T-helper 2 cell treated with Interferon-gamma antibody and Interleukin-4, amounts not matched to agents 5 μg/mL and 100 μg/mL, for 36 hours (primary cell): ENCODE measurements around the gene CALHM6.
"Not testable (repeated sequence)": the region's sequence is repeated elsewhere in the genome, so short reads cannot be mapped to it uniquely, and the experiment has no call there.

ENCODE experiments used
- DNase-seq: peaks from one replicate; pipeline ENCODE4 v3.0.0; 2021; ENCODE audit warnings: low spot score
- H3K27ac Mint-ChIP-seq: one replicate; pipeline ENCODE4 v1.8.0; 2021; ENCODE audit warnings: mild to moderate bottlenecking, mixed read lengths
- H3K27me3 Mint-ChIP-seq: one replicate; pipeline ENCODE4 v1.8.0; 2021; ENCODE audit warnings: low read depth, mixed read lengths
- H3K36me3 Mint-ChIP-seq: one replicate; pipeline ENCODE4 v1.8.0; 2021; ENCODE audit warnings: low read depth, mixed read lengths
- H3K4me1 Mint-ChIP-seq: one replicate; pipeline ENCODE4 v1.8.0; 2021; ENCODE audit warnings: low read depth, mixed read lengths
- H3K4me3 Mint-ChIP-seq: one replicate; pipeline ENCODE4 v1.8.0; 2022; ENCODE audit warnings: mild to moderate bottlenecking, moderate library complexity, mixed read lengths
- H3K9me3 Mint-ChIP-seq: one replicate; pipeline ENCODE4 v1.8.0; 2021; ENCODE audit warnings: mixed read lengths

CALHM6 gene

GRCh38 chr6:116472706-116473105 is 11.5 kb downstream of the CALHM6 start:
- peaks cover 25% of the 10 kb centered on the region for H3K4me1 Mint-ChIP-seq
- H3K9me3 Mint-ChIP-seq = peaks cover 8% of the 10 kb centered on the region
- peaks cover 47% of the 10 kb centered on the region for H3K27me3 Mint-ChIP-seq
- H3K27ac Mint-ChIP-seq = no peak overlapping the region
- no peak for DNase-seq
- H3K36me3 Mint-ChIP-seq = peaks cover 1% of the 10 kb centered on the region
- H3K4me3 Mint-ChIP-seq = no peak overlapping the region

- no peak for DNase-seq
- H3K4me3 Mint-ChIP-seq = peak overlapping the region; percentile 52
- peaks cover 4% of the 10 kb centered on the region for H3K9me3 Mint-ChIP-seq
- peaks cover 23% of the 10 kb centered on the region for H3K4me1 Mint-ChIP-seq
- peaks cover 1% of the 10 kb centered on the region for H3K36me3 Mint-ChIP-seq
- H3K27me3 Mint-ChIP-seq = peaks cover 46% of the 10 kb centered on the region
- peak overlapping the region; percentile 68 for H3K27ac Mint-ChIP-seq
These were observed 14.0 kb downstream of the CALHM6 start for GRCh38 chr6:116475141-116475540.

GRCh38 chr6:116476002-116476678 is 15.0 kb downstream of the CALHM6 start:
- Mint-ChIP-seq H3K4me3 (peak overlapping the region; percentile 52), H3K27me3 (peaks cover 44% of the 10 kb centered on the region), H3K36me3 (peaks cover 1% of the 10 kb centered on the region), H3K4me1 (peaks cover 23% of the 10 kb centered on the region), H3K27ac (peak overlapping the region; percentile 39), H3K9me3 (peaks cover 4% of the 10 kb centered on the region)
- peak; percentile 59 for DNase-seq

GRCh38 chr6:116482780-116483179 is 21.6 kb downstream of the CALHM6 start:
- Mint-ChIP-seq H3K4me3 (no peak overlapping the region), H3K36me3 (no peaks in the 10 kb centered on the region), H3K27me3 (peaks cover 58% of the 10 kb centered on the region), H3K4me1 (no peaks in the 10 kb centered on the region), H3K9me3 (no peaks in the 10 kb centered on the region), H3K27ac (no peak overlapping the region)
- DNase-seq = no peak

- H3K27ac Mint-ChIP-seq = no peak overlapping the region
- H3K4me3 Mint-ChIP-seq = no peak overlapping the region
- peaks cover 61% of the 10 kb centered on the region for H3K27me3 Mint-ChIP-seq
- no peaks in the 10 kb centered on the region for H3K9me3 Mint-ChIP-seq
- H3K4me1 Mint-ChIP-seq = no peaks in the 10 kb centered on the region
- no peaks in the 10 kb centered on the region for H3K36me3 Mint-ChIP-seq
- no peak for DNase-seq
These were observed 22.4 kb downstream of the CALHM6 start for GRCh38 chr6:116483616-116484015.

GRCh38 chr6:116485559-116486184 is 24.5 kb downstream of the CALHM6 start:
- peaks cover 64% of the 10 kb centered on the region for H3K27me3 Mint-ChIP-seq
- no peaks in the 10 kb centered on the region for H3K4me1 Mint-ChIP-seq
- no peak overlapping the region for H3K27ac Mint-ChIP-seq
- no peaks in the 10 kb centered on the region for H3K9me3 Mint-ChIP-seq
- H3K4me3 Mint-ChIP-seq = no peak overlapping the region
- DNase-seq = no peak
- H3K36me3 Mint-ChIP-seq = no peaks in the 10 kb centered on the region

- Mint-ChIP-seq H3K4me3 (no peak overlapping the region), H3K27ac (no peak overlapping the region), H3K36me3 (no peaks in the 10 kb centered on the region), H3K4me1 (no peaks in the 10 kb centered on the region), H3K27me3 (peaks cover 37% of the 10 kb centered on the region), H3K9me3 (no peaks in the 10 kb centered on the region)
- no peak for DNase-seq
These were observed 30.6 kb downstream of the CALHM6 start for GRCh38 chr6:116491610-116492330.

- Mint-ChIP-seq H3K9me3 (no peaks in the 10 kb centered on the region), H3K27me3 (peaks cover 36% of the 10 kb centered on the region), H3K4me3 (no peak overlapping the region), H3K27ac (no peak overlapping the region), H3K36me3 (no peaks in the 10 kb centered on the region), H3K4me1 (no peaks in the 10 kb centered on the region)
- no peak for DNase-seq
These were observed 31.3 kb downstream of the CALHM6 start for GRCh38 chr6:116492331-116493067.

- H3K4me3 Mint-ChIP-seq, H3K27ac Mint-ChIP-seq, H3K4me1 Mint-ChIP-seq, DNase-seq, H3K36me3 Mint-ChIP-seq, H3K9me3 Mint-ChIP-seq: not testable (repeated sequence)
- H3K27me3 Mint-ChIP-seq = peaks cover 30% of the 10 kb centered on the region
These were observed 34.0 kb downstream of the CALHM6 start for GRCh38 chr6:116495161-116495560.

- H3K4me1 Mint-ChIP-seq = peaks cover 2% of the 10 kb centered on the region
- H3K27me3 Mint-ChIP-seq = peaks cover 28% of the 10 kb centered on the region
- H3K9me3 Mint-ChIP-seq = no peaks in the 10 kb centered on the region
- DNase-seq = no peak
- no peak overlapping the region for H3K4me3 Mint-ChIP-seq
- no peak overlapping the region for H3K27ac Mint-ChIP-seq
- H3K36me3 Mint-ChIP-seq = no peaks in the 10 kb centered on the region
These were observed 36.0 kb downstream of the CALHM6 start for GRCh38 chr6:116497113-116497676.

GRCh38 chr6:116500969-116501433 is 39.8 kb downstream of the CALHM6 start:
- no peaks in the 10 kb centered on the region for H3K9me3 Mint-ChIP-seq
- H3K4me3 Mint-ChIP-seq = no peak overlapping the region
- peaks cover 2% of the 10 kb centered on the region for H3K4me1 Mint-ChIP-seq
- DNase-seq = no peak
- peaks cover 47% of the 10 kb centered on the region for H3K27me3 Mint-ChIP-seq
- H3K27ac Mint-ChIP-seq = no peak overlapping the region
- no peaks in the 10 kb centered on the region for H3K36me3 Mint-ChIP-seq

- H3K27ac Mint-ChIP-seq = no peak overlapping the region
- H3K27me3 Mint-ChIP-seq = peaks cover 26% of the 10 kb centered on the region
- no peak overlapping the region for H3K4me3 Mint-ChIP-seq
- DNase-seq = no peak
- H3K36me3 Mint-ChIP-seq = no peaks in the 10 kb centered on the region
- H3K4me1 Mint-ChIP-seq = no peaks in the 10 kb centered on the region
- no peaks in the 10 kb centered on the region for H3K9me3 Mint-ChIP-seq
These were observed 46.1 kb downstream of the CALHM6 start for GRCh38 chr6:116507324-116507723.

- Mint-ChIP-seq H3K9me3 (no peaks in the 10 kb centered on the region), H3K27me3 (peaks cover 22% of the 10 kb centered on the region), H3K4me3 (no peak overlapping the region), H3K27ac (no peak overlapping the region), H3K4me1 (no peaks in the 10 kb centered on the region), H3K36me3 (no peaks in the 10 kb centered on the region)
- no peak for DNase-seq
These were observed 47.4 kb downstream of the CALHM6 start for GRCh38 chr6:116508527-116508926.
